HEK293 (cell line): ENCODE data around the gene PTPRN2.

Experiments
- CTCF ChIA-PET: fragments of 350-600 bp; formaldehyde crosslinking; extraction: SDS; loops from one replicate; lab custom pipeline; 2021; ENCODE audit warnings: antibody characterized with exemption; lab: Yijun Ruan, JAX
- POLR2A ChIA-PET: fragments of 300-600 bp; formaldehyde crosslinking; extraction: SDS; loops from one replicate; lab custom pipeline; 2020; ENCODE audit warnings: antibody characterized with exemption, inconsistent platforms; lab: Yijun Ruan, JAX
- H3K27ac ChIP-seq: fragments of 200-500 bp; sonication (Bioruptor generic); 2 replicates; pipeline ENCODE4 v1.5.1; 2014; ENCODE audit warnings: low read depth, low read length, control low read depth, inconsistent platforms; ENCODE audit errors: extremely low read depth
- H3K36me3 ChIP-seq, 2 experiments: fragments of 200-500 bp in 1 of 2; sonication (Bioruptor generic) in 1 of 2; 1 replicate in 1 of 2; 2 replicates in 1 of 2; pipeline ENCODE4 v1.5.1; 2014 to 2017; ENCODE audit warnings: inconsistent platforms in 2 of 2, low read length in 2 of 2; ENCODE audit not compliant: control insufficient read depth in 2 of 2, insufficient read depth in 1 of 2
- H3K4me1 ChIP-seq: fragments of 200-500 bp; sonication (Bioruptor generic); 2 replicates; pipeline ENCODE4 v1.5.1; 2014; ENCODE audit warnings: mild to moderate bottlenecking, low read length, inconsistent platforms; ENCODE audit not compliant: control insufficient read depth, insufficient read depth
- H3K4me3 ChIP-seq: 2 replicates; pipeline ENCODE4 v1.5.1; 2011; ENCODE audit warnings: low read depth, mild to moderate bottlenecking, control low read depth, low read length, moderate library complexity
- H3K9me3 ChIP-seq: fragments of 200-500 bp; sonication (Bioruptor generic); 2 replicates; pipeline ENCODE4 v1.5.1; 2014; ENCODE audit warnings: low read depth, low read length, inconsistent platforms; ENCODE audit not compliant: control insufficient read depth, insufficient read depth
- BCL11B ChIP-seq: fragments of 450-650 bp; formaldehyde crosslinking; IDR thresholded peaks from 2 replicates; pipeline ENCODE4 v1.5.1; 2016; ENCODE audit warnings: low read depth, missing biosample characterization, missing genetic modification characterization
- HOXC10 ChIP-seq: sonication (generic); formaldehyde crosslinking; IDR thresholded peaks from 2 replicates; pipeline ENCODE4 v1.8.1; 2023; ENCODE audit warnings: mild to moderate bottlenecking, missing genetic modification reagents
- PRDM6 ChIP-seq: fragments of 450-650 bp; formaldehyde crosslinking; IDR thresholded peaks from 2 replicates; pipeline ENCODE4 v1.5.1; 2017; ENCODE audit warnings: missing biosample characterization, missing genetic modification characterization
- ZBTB44 ChIP-seq: fragments of 450-650 bp; IDR thresholded peaks from 2 replicates; pipeline ENCODE4 v1.5.1; 2018; ENCODE audit warnings: missing biosample characterization, mild to moderate bottlenecking, missing genetic modification characterization
- ZBTB48 ChIP-seq: fragments of 450-650 bp; formaldehyde crosslinking; IDR thresholded peaks from 2 replicates; pipeline ENCODE4 v1.5.1; 2016; ENCODE audit warnings: missing biosample characterization, missing genetic modification characterization
- ZBTB7A ChIP-seq: fragments of 450-650 bp; formaldehyde crosslinking; IDR thresholded peaks from 2 replicates; pipeline ENCODE4 v1.5.1; 2016; ENCODE audit warnings: low read depth, missing biosample characterization, missing genetic modification characterization
- ZFP37 ChIP-seq: fragments of 450-650 bp; formaldehyde crosslinking; IDR thresholded peaks from 2 replicates; pipeline ENCODE4 v1.5.1; 2016; ENCODE audit warnings: missing biosample characterization, missing genetic modification characterization
- ZFP41 ChIP-seq: fragments of 450-650 bp; formaldehyde crosslinking; IDR thresholded peaks from 2 replicates; pipeline ENCODE4 v1.5.1; 2016; ENCODE audit warnings: missing biosample characterization, missing genetic modification characterization, borderline replicate concordance
- ZNF133 ChIP-seq: fragments of 450-650 bp; formaldehyde crosslinking; IDR thresholded peaks from 2 replicates; pipeline ENCODE4 v1.5.1; 2016; ENCODE audit warnings: missing biosample characterization, missing genetic modification characterization
- ZNF174 ChIP-seq: fragments of 450-650 bp; formaldehyde crosslinking; IDR thresholded peaks from 2 replicates; pipeline ENCODE4 v1.5.0; 2017; ENCODE audit warnings: missing biosample characterization, mild to moderate bottlenecking, missing genetic modification characterization
- ZNF184 ChIP-seq: fragments of 450-650 bp; IDR thresholded peaks from 2 replicates; pipeline ENCODE4 v1.5.1; 2018; ENCODE audit warnings: missing biosample characterization, mild to moderate bottlenecking, missing genetic modification characterization
- ZNF202 ChIP-seq: fragments of 450-650 bp; formaldehyde crosslinking; IDR thresholded peaks from 2 replicates; pipeline ENCODE4 v1.5.1; 2016; ENCODE audit warnings: missing biosample characterization, missing genetic modification characterization, borderline replicate concordance
- ZNF416 ChIP-seq: fragments of 450-650 bp; formaldehyde crosslinking; IDR thresholded peaks from 2 replicates; pipeline ENCODE4 v1.5.1; 2016; ENCODE audit warnings: missing biosample characterization, missing genetic modification characterization
- ZNF449 ChIP-seq: fragments of 450-650 bp; formaldehyde crosslinking; IDR thresholded peaks from 2 replicates; pipeline ENCODE4 v1.5.1; 2017; ENCODE audit warnings: missing biosample characterization, mild to moderate bottlenecking, missing genetic modification characterization, moderate library complexity
- ZNF521 ChIP-seq: fragments of 450-650 bp; formaldehyde crosslinking; IDR thresholded peaks from 2 replicates; pipeline ENCODE4 v1.5.1; 2017; ENCODE audit warnings: missing biosample characterization, mild to moderate bottlenecking, missing genetic modification characterization
- ZNF555 ChIP-seq: fragments of 450-650 bp; formaldehyde crosslinking; conservative IDR thresholded peaks from 2 replicates; pipeline ENCODE4 v1.5.1; 2017; ENCODE audit warnings: missing biosample characterization, mild to moderate bottlenecking, missing genetic modification characterization, inconsistent platforms
- ZNF596 ChIP-seq: fragments of 450-650 bp; IDR thresholded peaks from 2 replicates; pipeline ENCODE4 v1.5.0; 2018; ENCODE audit warnings: missing biosample characterization, mild to moderate bottlenecking, missing genetic modification characterization, moderate library complexity
- ZNF677 ChIP-seq: fragments of 450-650 bp; IDR thresholded peaks from 2 replicates; pipeline ENCODE4 v1.5.0; 2018; ENCODE audit warnings: missing biosample characterization, mild to moderate bottlenecking, missing genetic modification characterization, moderate library complexity

The PTPRN2 gene

GRCh38 chr7:158000160-158000559 is 587.5 kb downstream of the PTPRN2 start (continued):
- TF ChIP-seq ZNF555 (tag by site-specific recombination) (no peak), ZBTB48 (no peak), ZBTB44 (tag by site-specific recombination) (no peak), ZNF521 (tag by site-specific recombination) (no peak)

- ChIA-PET POLR2A (interaction anchor here (0.7 kb wide), 1 partner anchor 12 kb away, joined by 8 read pairs; no protein-coding TSS in a partner anchor), CTCF (no interaction called here)
- Histone ChIP-seq H3K36me3 (no peaks in the 10 kb centered on the region), H3K9me3 (no peaks in the 10 kb centered on the region), H3K27ac (no peak overlapping the region), H3K4me1 (no peaks in the 10 kb centered on the region), H3K4me3 (no peak overlapping the region)
- no peak for TF ChIP-seq ZBTB7A (tag by site-specific recombination)
- no peak for TF ChIP-seq ZNF416 (tag by site-specific recombination)
- no peak for TF ChIP-seq ZFP37 (tag by site-specific recombination)
- no peak for TF ChIP-seq ZNF449 (tag by site-specific recombination)
- TF ChIP-seq ZNF174 (tag by site-specific recombination) = no peak
- TF ChIP-seq ZNF133 = no peak
- no peak for TF ChIP-seq ZBTB44 (tag by site-specific recombination)
- TF ChIP-seq BCL11B (tag by site-specific recombination) = no peak
- TF ChIP-seq ZFP41 (tag by site-specific recombination) = no peak
- no peak for TF ChIP-seq HOXC10 (CRISPR knock-in tag)
- TF ChIP-seq ZNF596 (tag by site-specific recombination) = no peak
- no peak for TF ChIP-seq PRDM6 (tag by site-specific recombination)
- no peak for TF ChIP-seq ZNF677 (tag by site-specific recombination)
- no peak for TF ChIP-seq ZNF184 (tag by site-specific recombination)
- TF ChIP-seq ZNF202 (tag by site-specific recombination) = no peak
These were observed 588.6 kb downstream of the PTPRN2 start for GRCh38 chr7:157998884-157999552.
